ENCODE data around the gene FH. TPM values are rescaled to one million over a fixed set of nuclear protein-coding genes. Genes with fewer than 3 reads are reported as not detected.

FH gene
- total and polyA plus RNA-seq, 2 donors (not counting 1 experiment from before 2014, with no cell fraction given) = 18.5 to 32.4 TPM

- Histone ChIP-seq H4K20me1 (ENCODE audit: control insufficient read depth, insufficient read depth, low read length, poor library complexity, severe bottlenecking) (no peaks in the 10 kb centered on the region), H3K36me3 (replicated peaks in 1 of 2; ENCODE audit: control extremely low read depth in 1 of 2, control insufficient read depth in 1 of 2, extremely low read depth in 1 of 2, insufficient read depth in 2 of 2, low read length in 1 of 2) (no peaks in the 10 kb centered on the region), H2AFZ (ENCODE audit: insufficient read depth, low read depth, low read length, poor library complexity, severe bottlenecking) (no peak overlapping the region), H3K79me2 (ENCODE audit: control insufficient read depth, insufficient read depth, low read length) (no peaks in the 10 kb centered on the region), H3K27ac (ENCODE audit: low read length in 2 of 2) (no peak overlapping the region), H3K4me2 (replicated peaks; ENCODE audit: low read depth, low read length, poor library complexity, severe bottlenecking) (no peak overlapping the region), H3K4me3 (ENCODE audit: control extremely low read depth in 1 of 5, extremely low read depth in 1 of 5, insufficient read depth in 1 of 5, low read depth in 2 of 5, low read length in 4 of 5) (no peak overlapping the region), H3K4me1 (ENCODE audit: control insufficient read depth in 2 of 2, insufficient read depth in 2 of 2, low read length in 2 of 2) (no peaks in the 10 kb centered on the region), H3K9ac (ENCODE audit: low read length) (no peak overlapping the region), H3K9me3 (ENCODE audit: control extremely low read depth in 1 of 3, control insufficient read depth in 2 of 3, insufficient read depth in 1 of 3, low read length in 2 of 3) (no peaks in the 10 kb centered on the region), H3K27me3 (replicated peaks in 1 of 4; ENCODE audit: control extremely low read depth in 1 of 4, control insufficient read depth in 3 of 4, insufficient read depth in 4 of 4, low read length in 3 of 4) (no peaks in the 10 kb centered on the region)
- Mint-ChIP-seq H3K27ac (no peak overlapping the region), H3K9me3 (ENCODE audit: insufficient read depth) (no peaks in the 10 kb centered on the region), H3K4me1 (no peaks in the 10 kb centered on the region), H3K27me3 (peaks cover 2% of the 10 kb centered on the region), H3K4me3 (no peak overlapping the region)
- CTCF ChIA-PET = no interaction called here
- no peak for ATAC-seq (ENCODE audit: low read depth)
- POLR2A ChIA-PET = no interaction called here
- no CpG with 5 or more reads among the region's 1 CpG for WGBS (ENCODE audit: insufficient coverage)
- no peak for DNase-seq
- intact Hi-C loops (cut with micrococcal nuclease) = no loop called here
- TF ChIP-seq, protein P1, sequence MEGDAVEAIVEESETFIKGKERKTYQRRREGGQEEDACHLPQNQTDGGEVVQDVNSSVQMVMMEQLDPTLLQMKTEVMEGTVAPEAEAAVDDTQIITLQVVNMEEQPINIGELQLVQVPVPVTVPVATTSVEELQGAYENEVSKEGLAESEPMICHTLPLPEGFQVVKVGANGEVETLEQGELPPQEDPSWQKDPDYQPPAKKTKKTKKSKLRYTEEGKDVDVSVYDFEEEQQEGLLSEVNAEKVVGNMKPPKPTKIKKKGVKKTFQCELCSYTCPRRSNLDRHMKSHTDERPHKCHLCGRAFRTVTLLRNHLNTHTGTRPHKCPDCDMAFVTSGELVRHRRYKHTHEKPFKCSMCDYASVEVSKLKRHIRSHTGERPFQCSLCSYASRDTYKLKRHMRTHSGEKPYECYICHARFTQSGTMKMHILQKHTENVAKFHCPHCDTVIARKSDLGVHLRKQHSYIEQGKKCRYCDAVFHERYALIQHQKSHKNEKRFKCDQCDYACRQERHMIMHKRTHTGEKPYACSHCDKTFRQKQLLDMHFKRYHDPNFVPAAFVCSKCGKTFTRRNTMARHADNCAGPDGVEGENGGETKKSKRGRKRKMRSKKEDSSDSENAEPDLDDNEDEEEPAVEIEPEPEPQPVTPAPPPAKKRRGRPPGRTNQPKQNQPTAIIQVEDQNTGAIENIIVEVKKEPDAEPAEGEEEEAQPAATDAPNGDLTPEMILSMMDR (IDR thresholded peaks at IDR 0.05) = no peak
Measured at GRCh38 chr1:241453732-241454131, 65.8 kb downstream of the FH start.

DNA sequence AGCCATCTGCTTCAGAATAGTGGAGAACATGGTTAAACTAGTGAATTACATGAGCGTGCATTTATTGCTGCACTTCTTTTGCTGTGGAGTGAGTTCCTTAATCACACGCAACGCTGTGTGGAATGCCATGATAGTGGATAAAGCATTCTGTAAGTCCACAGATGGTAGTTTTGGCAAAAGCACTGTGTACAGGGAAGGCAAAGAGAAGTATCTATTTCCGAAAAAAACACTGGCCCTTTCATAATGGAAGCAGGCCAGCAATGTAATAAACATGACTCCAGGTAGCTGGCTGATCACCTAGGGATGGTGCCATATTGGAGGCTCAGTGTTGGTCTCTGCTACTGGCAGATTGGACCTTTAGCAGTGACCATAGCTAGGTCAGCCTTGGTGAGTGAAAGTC, 67.6 kb downstream of the FH start:
- H3K9ac ChIP-seq (ENCODE audit: low read length) = no peak overlapping the region
- TF ChIP-seq, protein P1 (IDR thresholded peaks at IDR 0.05) = no peak
- DNase-seq (no peak), ATAC-seq (ENCODE audit: low read depth) (no peak)
- H4K20me1 ChIP-seq (ENCODE audit: control insufficient read depth, insufficient read depth, low read length, poor library complexity, severe bottlenecking) = no peaks in the 10 kb centered on the region
- Mint-ChIP-seq H3K4me3 (no peak overlapping the region), H3K27ac (no peak overlapping the region), H3K27me3 (no peaks in the 10 kb centered on the region), H3K9me3 (ENCODE audit: insufficient read depth) (no peaks in the 10 kb centered on the region), H3K4me1 (no peaks in the 10 kb centered on the region)
- H3K9me3 ChIP-seq (ENCODE audit: control extremely low read depth in 1 of 3, control insufficient read depth in 2 of 3, insufficient read depth in 1 of 3, low read length in 2 of 3) = no peaks in the 10 kb centered on the region
- CTCF ChIA-PET = no interaction called here
- POLR2A ChIA-PET = no interaction called here
- no peak overlapping the region for H3K27ac ChIP-seq (ENCODE audit: low read length in 2 of 2)
- H3K79me2 ChIP-seq (ENCODE audit: control insufficient read depth, insufficient read depth, low read length) = no peaks in the 10 kb centered on the region
- H3K4me1 ChIP-seq (ENCODE audit: control insufficient read depth in 2 of 2, insufficient read depth in 2 of 2, low read length in 2 of 2) = no peaks in the 10 kb centered on the region
- H3K27me3 ChIP-seq (replicated peaks in 1 of 4; ENCODE audit: control extremely low read depth in 1 of 4, control insufficient read depth in 3 of 4, insufficient read depth in 4 of 4, low read length in 3 of 4) = no peaks in the 10 kb centered on the region
- H3K4me2 ChIP-seq (replicated peaks; ENCODE audit: low read depth, low read length, poor library complexity, severe bottlenecking) = no peak overlapping the region
- H3K36me3 ChIP-seq (replicated peaks in 1 of 2; ENCODE audit: control extremely low read depth in 1 of 2, control insufficient read depth in 1 of 2, extremely low read depth in 1 of 2, insufficient read depth in 2 of 2, low read length in 1 of 2) = no peaks in the 10 kb centered on the region
- H2AFZ ChIP-seq (ENCODE audit: insufficient read depth, low read depth, low read length, poor library complexity, severe bottlenecking) = no peak overlapping the region
- intact Hi-C loops (cut with micrococcal nuclease) = no loop called here
- WGBS (ENCODE audit: insufficient coverage) = 96% methylated on average over 4 of the region's 4 CpGs
- no peak overlapping the region for H3K4me3 ChIP-seq (ENCODE audit: control extremely low read depth in 1 of 5, extremely low read depth in 1 of 5, insufficient read depth in 1 of 5, low read depth in 2 of 5, low read length in 4 of 5)

Other genes starting within 250 kb of the FH start
- 0.15 TPM in 1 of 2 replicates, not detected in the other for gene RGS7, start 162.6 kb downstream of the FH start, total RNA-seq
- gene RGS7, start 162.6 kb downstream of the FH start, polyA plus RNA-seq = 0.92 and 1.8 TPM in 2 replicates
- gene KMO, start 12.6 kb upstream of the FH start, total RNA-seq = 12.8 and 14.0 TPM in 2 replicates
- 29.0 and 34.0 TPM in 2 replicates for gene KMO, start 12.6 kb upstream of the FH start, polyA plus RNA-seq
- 31.5 and 34.0 TPM in 2 replicates for gene CHML, start 120.6 kb upstream of the FH start, total RNA-seq
- 9.7 and 12.7 TPM in 2 replicates for gene CHML, start 120.6 kb upstream of the FH start, polyA plus RNA-seq
- 29.2 and 29.6 TPM in 2 replicates for gene OPN3, start 120.6 kb upstream of the FH start, total RNA-seq
- gene OPN3, start 120.6 kb upstream of the FH start, polyA plus RNA-seq = 21.0 and 29.3 TPM in 2 replicates
- gene WDR64, start 132.5 kb upstream of the FH start, total RNA-seq = not detected in 2 replicates
- gene WDR64, start 132.5 kb upstream of the FH start, polyA plus RNA-seq = 0.13 and 0.37 TPM in 2 replicates